GM23248 (cell line): ENCODE data around the gene WBP1L. TPM values are rescaled to one million over a fixed set of nuclear protein-coding genes. Genes with fewer than 3 reads are reported as not detected.
"Not testable (repeated sequence)": the region's sequence is repeated elsewhere in the genome, so short reads cannot be mapped to it uniquely, and the experiment has no call there.

ENCODE experiments used
- DNase-seq: peaks from one replicate; pipeline ENCODE4 v3.0.0-alpha.2; 2015
- H2AFZ ChIP-seq: fragments of 200-600 bp; sonication (generic); 2 replicates; pipeline ENCODE4 v1.6.1; 2016; ENCODE audit warnings: antibody characterized with exemption
- H3F3A ChIP-seq: fragments of 200-600 bp; sonication (generic); 2 replicates; pipeline ENCODE4 v1.6.1; 2016; ENCODE audit warnings: mild to moderate bottlenecking, antibody characterized with exemption, mixed run types; ENCODE audit not compliant: insufficient read depth
- H3K27ac ChIP-seq: fragments of 200-600 bp; sonication (generic); 2 replicates; pipeline ENCODE4 v1.5.1; 2016; ENCODE audit warnings: mild to moderate bottlenecking
- H3K27me3 ChIP-seq: fragments of 200-600 bp; sonication (generic); replicated peaks from 2 replicates; pipeline ENCODE4 v1.6.1; 2016; ENCODE audit warnings: mild to moderate bottlenecking; ENCODE audit not compliant: insufficient read depth
- H3K36me3 ChIP-seq: fragments of 200-600 bp; sonication (generic); 2 replicates; pipeline ENCODE4 v1.6.1; 2016; ENCODE audit warnings: low read depth, mild to moderate bottlenecking
- H3K4me1 ChIP-seq: fragments of 200-600 bp; sonication (generic); 2 replicates; pipeline ENCODE4 v1.6.1; 2016; ENCODE audit warnings: mild to moderate bottlenecking; ENCODE audit not compliant: insufficient read depth
- H3K4me2 ChIP-seq: fragments of 200-600 bp; sonication (generic); one replicate; pipeline ENCODE4 v1.6.1; 2016; ENCODE audit warnings: mild to moderate bottlenecking; ENCODE audit not compliant: unreplicated experiment
- H3K4me3 ChIP-seq: fragments of 200-600 bp; sonication (generic); 2 replicates; pipeline ENCODE4 v1.5.1; 2016; ENCODE audit warnings: mild to moderate bottlenecking
- H3K79me2 ChIP-seq: fragments of 200-600 bp; sonication (generic); 2 replicates; pipeline ENCODE4 v1.6.1; 2016; ENCODE audit warnings: mild to moderate bottlenecking; ENCODE audit not compliant: insufficient read depth
- H3K9ac ChIP-seq: fragments of 200-600 bp; sonication (generic); 2 replicates; pipeline ENCODE4 v1.6.1; 2016; ENCODE audit warnings: mild to moderate bottlenecking
- H3K9me2 ChIP-seq: fragments of 200-600 bp; sonication (generic); 2 replicates; pipeline ENCODE4 v1.6.1; 2016; ENCODE audit warnings: mixed run types, mild to moderate bottlenecking, moderate library complexity; ENCODE audit not compliant: insufficient read depth
- H3K9me3 ChIP-seq: fragments of 200-600 bp; sonication (generic); one replicate; pipeline ENCODE4 v1.6.1; 2017; ENCODE audit warnings: low read depth
- H4K20me1 ChIP-seq: fragments of 200-600 bp; sonication (generic); 2 replicates; pipeline ENCODE4 v1.6.0; 2016; ENCODE audit not compliant: insufficient read depth
- EZH2 ChIP-seq: fragments of 200-600 bp; sonication (generic); IDR thresholded peaks from 2 replicates; pipeline ENCODE4 v1.6.1; 2018; ENCODE audit warnings: antibody characterized with exemption, mild to moderate bottlenecking; ENCODE audit not compliant: insufficient read depth, poor library complexity, severe bottlenecking
- EZH2phosphoT487 ChIP-seq: fragments of 200-600 bp; sonication (generic); IDR thresholded peaks from 2 replicates; pipeline ENCODE4 v1.6.1; 2018; ENCODE audit warnings: antibody characterized with exemption, moderate library complexity, mild to moderate bottlenecking, low read depth; ENCODE audit not compliant: insufficient read depth
- WGBS, 2 experiments: methylation state at CpG; one replicate each; pipeline ENCODE4 v1.1.6; 2015 to 2017; ENCODE audit warnings: low lambda C conversion rate in 2 of 2, low coverage in 1 of 2; ENCODE audit errors: missing lambda C conversion rate in 2 of 2; 5-methylcytosine and 5-hydroxymethylcytosine counted together
- in situ Hi-C: fragments of 300-500 bp; cut with MboI; formaldehyde crosslinking; loops from 2 replicates; pipeline ENCODE4 v1.15.0; 2020
- polyA plus RNA-seq: library from polyadenylated mRNA; unstranded; fragments of >200 nt; fragmentation: Nextera tagmentation; extraction: Ambion mirVana; gene quantifications from 2 replicates; pipeline ENCODE4 v1.2.1, GENCODE V29; 2016
- total RNA-seq: library from RNA; depleted of rRNA; stranded (reverse); fragments of >200 nt; shearing (Covaris generic); gene quantifications from 2 replicates; pipeline ENCODE4 v1.2.3, GENCODE V29; 2014

WBP1L gene
- total and polyA plus RNA-seq, 2 experiments from 2014 or later: 21.1 to 57.4 TPM

GRCh38 chr10:102752934-102753664 lies 9.4 kb downstream of the WBP1L start:
- Histone ChIP-seq H2AFZ (no peak overlapping the region), H3F3A (peaks cover 37% of the 10 kb centered on the region), H3K4me1 (peaks cover 33% of the 10 kb centered on the region), H3K79me2 (peaks cover 86% of the 10 kb centered on the region), H3K9me2 (no peaks in the 10 kb centered on the region), H3K27me3 (no peaks in the 10 kb centered on the region), H4K20me1 (no peaks in the 10 kb centered on the region), H3K9ac (peak overlapping the region; percentile 80), H3K4me3 (peak overlapping the region; percentile 44), H3K36me3 (no peaks in the 10 kb centered on the region), H3K27ac (peak overlapping the region; percentile 97), H3K4me2 (peak overlapping the region; percentile 84), H3K9me3 (no peaks in the 10 kb centered on the region)
- in situ Hi-C loops: no loop called here
- DNase-seq: peak; percentile 86
- TF ChIP-seq EZH2: no peak
- TF ChIP-seq EZH2phosphoT487: 0 out of 2 replicates have a peak, but pooled peaks have one; percentile 42
- 39 to 42% methylated on average over 4 of the region's 4 CpGs for WGBS, 2 experiments

GRCh38 chr10:102753718-102754117 lies 10.0 kb downstream of the WBP1L start:
- no peaks in the 10 kb centered on the region for H3K36me3 ChIP-seq
- peaks cover 37% of the 10 kb centered on the region for H3F3A ChIP-seq
- H3K4me2 ChIP-seq: peak overlapping the region; percentile 84
- peak; percentile 60 for DNase-seq
- H3K4me3 ChIP-seq: peak overlapping the region; percentile 44; the same call in 1 of the 2 replicates
- no peaks in the 10 kb centered on the region for H3K27me3 ChIP-seq
- no peaks in the 10 kb centered on the region for H3K9me3 ChIP-seq
- H3K27ac ChIP-seq: peak overlapping the region; percentile 97
- H3K79me2 ChIP-seq: peaks cover 86% of the 10 kb centered on the region
- H4K20me1 ChIP-seq: peaks cover 3% of the 10 kb centered on the region; the same call in 1 of the 2 replicates
- peaks cover 37% of the 10 kb centered on the region for H3K4me1 ChIP-seq
- TF ChIP-seq EZH2phosphoT487 (no peak), EZH2 (no peak)
- peak overlapping the region; percentile 80 for H3K9ac ChIP-seq
- no peaks in the 10 kb centered on the region for H3K9me2 ChIP-seq
- no peak overlapping the region for H2AFZ ChIP-seq
- WGBS, 2 experiments: 0 to 4% methylated on average over 1 of the region's 1 CpG
- in situ Hi-C loops: no loop called here

- peaks cover 34% of the 10 kb centered on the region for H3K4me1 ChIP-seq
- H4K20me1 ChIP-seq: peaks cover 4% of the 10 kb centered on the region; the same call in 1 of the 2 replicates
- H3K9ac ChIP-seq: no peak overlapping the region
- peaks cover 86% of the 10 kb centered on the region for H3K79me2 ChIP-seq
- no peaks in the 10 kb centered on the region for H3K27me3 ChIP-seq
- DNase-seq: no peak
- no peak overlapping the region for H2AFZ ChIP-seq
- no peaks in the 10 kb centered on the region for H3K9me2 ChIP-seq
- 96 to 98% methylated on average over 6 of the region's 6 CpGs for WGBS, 2 experiments
- no peaks in the 10 kb centered on the region for H3K36me3 ChIP-seq
- no peaks in the 10 kb centered on the region for H3K9me3 ChIP-seq
- no peak for TF ChIP-seq EZH2
- TF ChIP-seq EZH2phosphoT487: no peak
- no peak overlapping the region for H3K4me3 ChIP-seq
- H3K4me2 ChIP-seq: no peak overlapping the region
- H3F3A ChIP-seq: peaks cover 26% of the 10 kb centered on the region
- no peak overlapping the region for H3K27ac ChIP-seq
- in situ Hi-C loops: no loop called here
Measured at GRCh38 chr10:102757323-102757722, 13.6 kb downstream of the WBP1L start.

GRCh38 chr10:102758240-102758932 lies 14.6 kb downstream of the WBP1L start:
- Histone ChIP-seq H3K9me2 (no peaks in the 10 kb centered on the region), H3K9ac (peak overlapping the region; percentile 33; the same call in 1 of the 2 replicates), H3K4me2 (peak overlapping the region; percentile 49), H3K4me1 (peaks cover 24% of the 10 kb centered on the region), H3K36me3 (no peaks in the 10 kb centered on the region), H2AFZ (no peak overlapping the region), H3K79me2 (peaks cover 93% of the 10 kb centered on the region), H3K9me3 (no peaks in the 10 kb centered on the region), H3K27ac (no peak overlapping the region), H3K27me3 (no peaks in the 10 kb centered on the region), H3K4me3 (no peak overlapping the region), H4K20me1 (peaks cover 8% of the 10 kb centered on the region; the same call in 1 of the 2 replicates), H3F3A (peaks cover 16% of the 10 kb centered on the region)
- WGBS, 2 experiments: 61 to 62% methylated on average over 9 of the region's 9 CpGs
- no peak for DNase-seq
- in situ Hi-C loops: no loop called here
- TF ChIP-seq EZH2phosphoT487: no peak
- TF ChIP-seq EZH2: no peak

GRCh38 chr10:102758933-102759262 lies 15.2 kb downstream of the WBP1L start:
- peaks cover 98% of the 10 kb centered on the region for H3K79me2 ChIP-seq
- H3K9me2 ChIP-seq, H3K27ac ChIP-seq, H2AFZ ChIP-seq, H3K27me3 ChIP-seq, in situ Hi-C loops, H3K36me3 ChIP-seq, H4K20me1 ChIP-seq, H3K9me3 ChIP-seq, DNase-seq, H3K4me3 ChIP-seq: not testable (repeated sequence)
- H3K4me2 ChIP-seq: peak overlapping the region; percentile 49
- peaks cover 19% of the 10 kb centered on the region for H3K4me1 ChIP-seq
- H3F3A ChIP-seq: peaks cover 11% of the 10 kb centered on the region
- WGBS, 2 experiments: 21 to 22% methylated on average over 12 of the region's 12 CpGs
- H3K9ac ChIP-seq: peak overlapping the region; percentile 33; the same call in 1 of the 2 replicates
